H1 (cell line): Measurements from ENCODE around the gene TMEM106C. TPM values are rescaled to one million over a fixed set of nuclear protein-coding genes. Genes with fewer than 3 reads are reported as not detected.

Source experiments
- POU5F1 ChIP-seq: IDR thresholded peaks from 2 replicates; pipeline ENCODE4 v1.6.1; 2011; ENCODE audit warnings: low read depth, mild to moderate bottlenecking, low read length, moderate library complexity
- SUZ12 ChIP-seq: fragments of 200-600 bp; sonication (generic); IDR thresholded peaks from 2 replicates; pipeline ENCODE4 v1.6.1; 2012; ENCODE audit warnings: mild to moderate bottlenecking, inconsistent platforms, low read length, moderate library complexity, mixed read lengths
- TBP ChIP-seq: IDR thresholded peaks from 2 replicates; pipeline ENCODE4 v1.6.1; 2011; ENCODE audit warnings: low read depth, low read length, improper control_type of control experiment
- polyA plus RNA-seq, 7 experiments: library from polyadenylated mRNA; depleted of rRNA in 3 of 7; stranded (reverse) in 5 of 7; unstranded in 2 of 7; fragments of >200 nt in 5 of 7; fragments of 200-250 nt in 2 of 7; gene quantifications; 1 replicate in 5 of 7; 2 replicates in 1 of 7; 4 replicates in 1 of 7; pipeline versions ENCODE4 v1.2.1 to v1.2.3, GENCODE V29; 2011 to 2013; ENCODE audit warnings: missing spikeins in 2 of 7, mixed read lengths in 2 of 7
- total RNA-seq: library from RNA; stranded (reverse); fragmentation: NEBNext Ultra II Directional; extraction: Animal tissue kit (Norgen Biotek cat#: 25700); gene quantifications from 2 replicates; pipeline ENCODE4 v1.2.1, GENCODE V29; 2021

TMEM106C gene
- total and polyA plus RNA-seq, 2 of the 8 experiments (the other 6 are each of a cell fraction or from before 2014, with no cell fraction given) = 36.6 to 45.3 TPM

DNA sequence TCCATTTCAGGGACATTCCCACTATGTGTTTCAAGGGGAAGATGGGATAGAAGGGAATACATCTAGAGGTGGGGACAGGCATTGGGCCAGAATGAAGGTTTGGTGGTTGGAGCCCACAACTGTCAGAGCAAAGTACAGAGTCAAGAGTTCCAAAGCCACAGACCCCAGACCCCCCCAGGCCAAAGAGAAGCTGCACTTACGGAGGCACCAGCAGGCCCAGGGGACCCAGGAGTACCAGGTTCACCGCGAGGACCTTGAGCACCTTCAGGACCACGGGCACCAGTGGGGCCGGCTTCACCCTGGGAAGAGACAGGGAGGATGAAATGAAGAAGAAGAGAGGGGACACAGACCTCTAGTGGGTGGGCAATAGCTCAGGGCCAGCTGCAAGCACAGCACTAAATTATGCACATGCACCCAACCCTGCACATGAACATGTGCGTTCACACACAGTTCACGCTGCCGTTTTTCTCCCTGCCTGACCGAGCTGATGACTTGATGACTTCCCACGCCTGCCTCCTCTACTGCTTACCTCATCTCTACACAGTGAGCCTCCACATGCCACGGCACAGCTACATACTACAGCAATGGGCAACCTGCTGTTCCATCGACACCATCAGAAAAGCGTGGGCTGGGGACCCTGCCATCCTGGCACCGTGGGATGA is 24.1 kb downstream of the TMEM106C start (continued):
- TF ChIP-seq TBP = no peak
- no peak for TF ChIP-seq SUZ12
- no peak for TF ChIP-seq POU5F1
